Mucosa of rectum (tissue), 2 donors: ENCODE results near the gene MAP3K4.

Source experiments
- H3K27ac ChIP-seq, 2 donors: one replicate each; pipeline ENCODE4 v1.7.0; 2013; ENCODE audit warnings: inconsistent platforms in 2 of 2, low read depth in 2 of 2, low read length in 2 of 2
- H3K27me3 ChIP-seq, 2 donors: one replicate each; pipeline ENCODE4 v1.7.0; 2013; ENCODE audit warnings: low read length in 2 of 2; ENCODE audit not compliant: control insufficient read depth in 2 of 2, insufficient read depth in 2 of 2
- H3K36me3 ChIP-seq, 2 donors: one replicate each; pipeline ENCODE4 v1.7.0; 2013; ENCODE audit warnings: low read length in 2 of 2; ENCODE audit not compliant: control insufficient read depth in 2 of 2, insufficient read depth in 2 of 2
- H3K4me1 ChIP-seq, 2 donors: one replicate each; pipeline ENCODE4 v1.7.0; 2013; ENCODE audit warnings: low read length in 2 of 2, mild to moderate bottlenecking in 1 of 2; ENCODE audit not compliant: control insufficient read depth in 2 of 2, insufficient read depth in 2 of 2
- H3K4me3 ChIP-seq, 2 donors: one replicate each; pipeline ENCODE4 v1.7.0; 2013; ENCODE audit warnings: low read length in 2 of 2
- H3K9ac ChIP-seq, 2 donors: one replicate each; pipeline ENCODE4 v1.7.0; 2013; ENCODE audit warnings: low read length in 2 of 2, low read depth in 1 of 2, mild to moderate bottlenecking in 1 of 2
- H3K9me3 ChIP-seq, 2 donors: one replicate each; pipeline ENCODE4 v1.7.0; 2013; ENCODE audit warnings: low read length in 2 of 2; ENCODE audit not compliant: control insufficient read depth in 2 of 2
- donor health status: healthy.
- donor health status: Normal muscosa, but diverticular disease.

The MAP3K4 gene, protein sequence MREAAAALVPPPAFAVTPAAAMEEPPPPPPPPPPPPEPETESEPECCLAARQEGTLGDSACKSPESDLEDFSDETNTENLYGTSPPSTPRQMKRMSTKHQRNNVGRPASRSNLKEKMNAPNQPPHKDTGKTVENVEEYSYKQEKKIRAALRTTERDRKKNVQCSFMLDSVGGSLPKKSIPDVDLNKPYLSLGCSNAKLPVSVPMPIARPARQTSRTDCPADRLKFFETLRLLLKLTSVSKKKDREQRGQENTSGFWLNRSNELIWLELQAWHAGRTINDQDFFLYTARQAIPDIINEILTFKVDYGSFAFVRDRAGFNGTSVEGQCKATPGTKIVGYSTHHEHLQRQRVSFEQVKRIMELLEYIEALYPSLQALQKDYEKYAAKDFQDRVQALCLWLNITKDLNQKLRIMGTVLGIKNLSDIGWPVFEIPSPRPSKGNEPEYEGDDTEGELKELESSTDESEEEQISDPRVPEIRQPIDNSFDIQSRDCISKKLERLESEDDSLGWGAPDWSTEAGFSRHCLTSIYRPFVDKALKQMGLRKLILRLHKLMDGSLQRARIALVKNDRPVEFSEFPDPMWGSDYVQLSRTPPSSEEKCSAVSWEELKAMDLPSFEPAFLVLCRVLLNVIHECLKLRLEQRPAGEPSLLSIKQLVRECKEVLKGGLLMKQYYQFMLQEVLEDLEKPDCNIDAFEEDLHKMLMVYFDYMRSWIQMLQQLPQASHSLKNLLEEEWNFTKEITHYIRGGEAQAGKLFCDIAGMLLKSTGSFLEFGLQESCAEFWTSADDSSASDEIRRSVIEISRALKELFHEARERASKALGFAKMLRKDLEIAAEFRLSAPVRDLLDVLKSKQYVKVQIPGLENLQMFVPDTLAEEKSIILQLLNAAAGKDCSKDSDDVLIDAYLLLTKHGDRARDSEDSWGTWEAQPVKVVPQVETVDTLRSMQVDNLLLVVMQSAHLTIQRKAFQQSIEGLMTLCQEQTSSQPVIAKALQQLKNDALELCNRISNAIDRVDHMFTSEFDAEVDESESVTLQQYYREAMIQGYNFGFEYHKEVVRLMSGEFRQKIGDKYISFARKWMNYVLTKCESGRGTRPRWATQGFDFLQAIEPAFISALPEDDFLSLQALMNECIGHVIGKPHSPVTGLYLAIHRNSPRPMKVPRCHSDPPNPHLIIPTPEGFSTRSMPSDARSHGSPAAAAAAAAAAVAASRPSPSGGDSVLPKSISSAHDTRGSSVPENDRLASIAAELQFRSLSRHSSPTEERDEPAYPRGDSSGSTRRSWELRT (N-terminal part only)

DNA sequence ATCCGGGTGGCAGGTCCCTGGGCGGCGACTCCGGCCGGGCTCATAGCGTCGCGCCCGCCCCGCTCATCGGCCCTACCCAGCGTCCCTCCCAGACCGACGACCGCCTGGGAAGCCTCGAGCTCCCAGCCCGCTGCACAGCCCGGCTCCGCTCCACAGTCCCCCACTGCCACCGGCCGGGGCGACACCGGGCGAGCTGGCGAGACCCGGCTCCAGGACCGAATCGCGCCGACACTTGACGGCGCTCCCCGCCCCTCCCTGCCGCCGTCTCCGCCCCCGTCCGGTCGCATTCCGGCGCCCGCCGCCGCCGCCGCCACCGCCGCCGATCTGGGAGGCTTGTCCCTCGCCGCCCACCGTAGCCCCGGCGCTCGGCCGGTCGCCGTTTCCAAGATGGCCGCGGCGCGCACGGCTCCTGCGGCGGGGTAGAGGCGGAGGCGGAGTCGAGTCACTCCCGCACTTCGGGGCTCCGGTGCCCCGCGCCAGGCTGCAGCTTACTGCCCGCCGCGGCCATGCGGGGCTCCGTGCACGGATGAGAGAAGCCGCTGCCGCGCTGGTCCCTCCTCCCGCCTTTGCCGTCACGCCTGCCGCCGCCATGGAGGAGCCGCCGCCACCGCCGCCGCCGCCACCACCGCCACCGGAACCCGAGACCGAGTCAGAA, at the start of gene MAP3K4:
MAP3K4 (plus strand) TSS at position 364 of the 655 bp plus-strand sequence; CDS start at position 527, 163 bp downstream.
- peaks cover 2 to 7% of the 10 kb centered on the region in 2 donors for H3K4me1 ChIP-seq
- H3K27me3 ChIP-seq = peaks cover 0 to 2% of the 10 kb centered on the region in 2 donors
- H3K36me3 ChIP-seq = no peaks in the 10 kb centered on the region
- H3K9ac ChIP-seq = peak within 1 kb of the TSS; percentile 75 to 77
- H3K27ac ChIP-seq = peak within 1 kb of the TSS; percentile 86 to 92
- no peaks in the 10 kb centered on the region for H3K9me3 ChIP-seq
- peak within 1 kb of the TSS; percentile 87 for H3K4me3 ChIP-seq

DNA sequence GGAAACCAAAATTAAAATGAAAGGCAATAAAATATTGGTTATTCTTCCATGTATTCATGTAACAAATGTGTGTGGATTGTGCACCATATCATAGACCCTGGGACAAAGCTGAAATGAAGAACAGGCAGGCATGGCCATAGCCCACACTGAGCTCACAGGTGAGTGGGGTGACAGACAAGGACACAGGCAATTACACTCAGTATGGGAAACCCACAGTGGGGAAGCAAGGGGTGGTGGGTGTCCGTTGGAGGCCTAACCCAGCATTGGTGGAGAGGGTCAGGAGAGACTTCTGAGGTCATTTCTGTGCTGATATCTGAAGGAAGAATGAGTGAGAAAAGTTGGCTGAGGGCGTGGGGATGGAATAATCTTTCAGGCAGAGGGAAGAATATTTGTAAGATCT, 47.6 kb upstream of the MAP3K4 start:
- Histone ChIP-seq H3K27ac (no peak overlapping the region), H3K36me3 (no peaks in the 10 kb centered on the region), H3K4me3 (no peak overlapping the region), H3K9me3 (no peaks in the 10 kb centered on the region), H3K9ac (no peak overlapping the region), H3K27me3 (peaks cover 2 to 4% of the 10 kb centered on the region in 2 donors), H3K4me1 (no peaks in the 10 kb centered on the region)

DNA sequence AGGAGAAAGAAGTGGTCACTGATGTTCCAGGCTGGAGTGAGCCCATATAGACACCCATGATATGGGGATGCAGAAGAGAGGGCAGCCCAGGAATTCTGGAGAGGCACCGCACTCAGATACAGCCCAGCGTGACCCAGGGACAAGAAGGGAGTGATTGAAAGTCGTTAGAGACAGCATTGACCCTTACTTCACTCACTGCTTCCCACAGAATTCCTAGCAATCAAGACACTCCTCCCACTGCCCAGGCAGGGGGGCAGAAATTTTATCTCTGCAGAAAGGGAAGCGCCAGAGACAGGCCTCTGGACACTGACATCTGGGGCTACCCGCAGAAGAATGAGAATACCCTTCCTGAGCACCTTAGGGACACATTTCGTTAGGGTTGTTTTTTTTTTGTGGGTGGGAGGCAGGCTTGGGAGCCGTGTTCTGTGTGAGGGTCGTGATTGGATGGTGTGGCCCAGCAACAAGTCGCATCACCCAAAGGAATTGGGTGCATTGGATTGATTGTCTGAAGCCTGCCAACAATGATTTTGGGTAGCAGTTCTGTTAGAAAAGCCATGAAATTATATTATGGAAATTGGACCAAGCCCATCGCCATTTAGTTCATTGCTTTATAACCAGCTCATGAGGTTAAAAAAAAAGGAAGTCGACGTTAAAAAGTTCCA, 45.9 kb upstream of the MAP3K4 start:
- Histone ChIP-seq H3K4me3 (no peak overlapping the region), H3K9ac (no peak overlapping the region), H3K36me3 (no peaks in the 10 kb centered on the region), H3K27ac (no peak overlapping the region), H3K9me3 (no peaks in the 10 kb centered on the region), H3K4me1 (no peaks in the 10 kb centered on the region), H3K27me3 (peaks cover 0 to 2% of the 10 kb centered on the region in 2 donors)

DNA sequence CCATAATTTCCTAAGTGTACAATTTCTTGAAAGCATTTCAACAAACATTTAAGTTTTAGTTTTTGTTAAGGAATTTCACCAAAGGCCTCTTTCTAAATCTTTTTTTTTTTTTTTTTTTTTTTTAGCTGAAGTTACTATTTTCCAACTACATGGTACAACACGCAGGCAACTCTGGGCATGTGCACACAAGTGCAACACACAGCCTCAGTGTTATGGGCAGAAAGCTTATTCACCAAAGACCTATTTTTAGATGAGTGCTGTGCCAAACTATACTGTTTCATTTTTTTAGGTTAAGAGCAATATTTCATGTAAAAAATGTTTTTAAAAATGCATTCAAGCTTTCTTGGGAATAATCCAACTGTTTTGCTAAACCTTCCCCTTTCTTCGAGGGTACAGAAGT, 42.0 kb upstream of the MAP3K4 start:
- Histone ChIP-seq H3K27me3 (no peaks in the 10 kb centered on the region), H3K4me3 (no peak overlapping the region), H3K9me3 (no peaks in the 10 kb centered on the region), H3K36me3 (no peaks in the 10 kb centered on the region), H3K4me1 (no peaks in the 10 kb centered on the region), H3K27ac (no peak overlapping the region), H3K9ac (no peak overlapping the region)

DNA sequence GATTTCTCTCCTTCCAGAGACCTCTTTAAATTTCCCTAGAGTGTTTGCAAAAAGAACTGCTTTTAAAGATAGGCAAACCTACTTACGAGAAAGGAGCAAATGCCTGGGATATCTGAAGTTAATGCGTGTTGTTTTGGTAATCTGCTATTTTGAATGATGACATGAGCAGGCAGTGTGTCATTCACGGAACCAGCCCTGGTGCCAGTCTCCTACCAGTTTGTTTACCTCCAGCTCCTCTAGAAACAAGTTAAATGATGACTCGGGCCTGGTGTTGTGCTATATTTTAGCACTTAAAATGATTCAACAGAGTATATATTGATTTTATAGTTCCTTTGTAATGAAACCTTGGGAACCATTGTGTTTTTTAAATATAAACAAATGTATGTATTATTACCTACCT, 41.1 kb upstream of the MAP3K4 start:
- H3K4me1 ChIP-seq = no peaks in the 10 kb centered on the region
- H3K4me3 ChIP-seq = no peak overlapping the region
- no peak overlapping the region for H3K27ac ChIP-seq
- H3K27me3 ChIP-seq = no peaks in the 10 kb centered on the region
- no peaks in the 10 kb centered on the region for H3K36me3 ChIP-seq
- H3K9me3 ChIP-seq = no peaks in the 10 kb centered on the region
- H3K9ac ChIP-seq = no peak overlapping the region

DNA sequence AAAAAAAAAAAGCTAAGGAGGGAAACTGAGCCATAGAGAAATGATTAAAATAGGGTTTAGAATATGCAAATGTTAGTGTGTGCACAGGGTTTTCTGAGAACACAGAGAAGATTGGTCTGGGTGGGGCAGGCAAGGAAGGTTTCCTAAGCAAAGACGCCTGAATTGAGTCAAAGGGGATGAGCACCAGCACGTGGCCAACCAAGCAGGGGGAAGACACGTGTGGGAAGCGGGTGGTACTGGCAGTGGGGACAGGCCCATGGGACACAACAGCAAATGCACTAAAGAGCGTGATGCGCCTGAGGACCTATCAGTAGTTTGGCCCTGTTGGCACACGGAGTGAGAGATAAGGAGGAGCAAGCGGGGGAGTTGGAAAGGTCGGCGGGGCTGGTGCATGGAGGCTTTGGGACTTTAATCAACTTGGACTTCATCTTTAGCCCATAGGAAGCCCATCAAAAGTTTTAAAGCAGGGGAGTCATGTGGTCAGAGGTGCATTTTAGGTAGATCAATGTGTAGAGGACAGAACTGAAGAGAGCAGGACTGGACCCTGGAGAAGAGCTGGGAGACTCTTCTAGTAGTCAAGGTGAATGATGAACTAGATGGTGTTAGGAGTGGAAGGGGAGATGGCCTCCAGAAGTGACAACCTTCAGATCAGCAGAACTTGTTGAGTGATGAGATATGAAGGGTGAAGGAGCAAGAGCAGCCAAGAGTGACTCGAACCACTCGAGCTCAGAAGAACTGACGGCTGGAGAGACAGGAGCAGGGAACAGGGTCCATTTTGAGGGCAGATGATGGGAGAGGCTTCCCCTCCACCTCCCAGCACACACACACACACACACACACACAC, 40.2 kb upstream of the MAP3K4 start:
- no peak overlapping the region for H3K9ac ChIP-seq
- H3K9me3 ChIP-seq = no peaks in the 10 kb centered on the region
- H3K27ac ChIP-seq = no peak overlapping the region
- no peaks in the 10 kb centered on the region for H3K27me3 ChIP-seq
- H3K36me3 ChIP-seq = no peaks in the 10 kb centered on the region
- no peaks in the 10 kb centered on the region for H3K4me1 ChIP-seq
- H3K4me3 ChIP-seq = no peak overlapping the region

DNA sequence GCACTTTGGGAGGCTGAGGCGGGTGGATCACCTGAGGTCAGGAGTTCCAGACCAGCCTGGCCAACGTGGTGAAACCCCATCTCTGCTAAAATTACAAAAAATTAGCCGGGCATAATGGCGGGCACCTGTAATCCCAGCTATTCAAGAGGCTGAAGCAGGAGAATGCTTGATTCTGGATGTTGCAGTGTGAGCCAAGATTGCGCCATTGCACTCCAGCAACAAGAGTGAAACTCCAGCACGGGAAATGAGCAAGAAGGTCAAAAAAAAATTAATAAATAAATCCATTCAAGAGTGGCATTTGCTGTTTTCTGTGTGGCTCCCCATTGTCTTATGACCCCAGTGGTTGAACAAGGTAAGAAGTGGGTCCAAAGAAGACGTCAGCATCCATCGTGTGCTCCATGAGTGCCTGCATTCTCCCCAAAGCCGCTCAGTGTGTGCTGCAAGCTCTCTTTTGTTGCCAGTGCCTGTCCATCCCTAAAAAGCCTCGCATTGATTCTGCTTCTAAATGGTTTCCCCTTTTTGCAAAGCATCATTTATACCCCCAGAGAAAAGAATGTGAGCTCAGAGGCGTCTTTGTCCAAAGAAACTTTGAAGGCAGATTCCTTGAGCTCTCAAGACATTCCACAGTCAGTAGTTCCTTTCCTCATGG, 38.8 kb upstream of the MAP3K4 start:
- H3K9me3 ChIP-seq = no peaks in the 10 kb centered on the region
- H3K4me3 ChIP-seq = no peak overlapping the region
- H3K27me3 ChIP-seq = peaks cover 0 to 2% of the 10 kb centered on the region in 2 donors
- no peak overlapping the region for H3K9ac ChIP-seq
- no peaks in the 10 kb centered on the region for H3K4me1 ChIP-seq
- no peaks in the 10 kb centered on the region for H3K36me3 ChIP-seq
- no peak overlapping the region for H3K27ac ChIP-seq

DNA sequence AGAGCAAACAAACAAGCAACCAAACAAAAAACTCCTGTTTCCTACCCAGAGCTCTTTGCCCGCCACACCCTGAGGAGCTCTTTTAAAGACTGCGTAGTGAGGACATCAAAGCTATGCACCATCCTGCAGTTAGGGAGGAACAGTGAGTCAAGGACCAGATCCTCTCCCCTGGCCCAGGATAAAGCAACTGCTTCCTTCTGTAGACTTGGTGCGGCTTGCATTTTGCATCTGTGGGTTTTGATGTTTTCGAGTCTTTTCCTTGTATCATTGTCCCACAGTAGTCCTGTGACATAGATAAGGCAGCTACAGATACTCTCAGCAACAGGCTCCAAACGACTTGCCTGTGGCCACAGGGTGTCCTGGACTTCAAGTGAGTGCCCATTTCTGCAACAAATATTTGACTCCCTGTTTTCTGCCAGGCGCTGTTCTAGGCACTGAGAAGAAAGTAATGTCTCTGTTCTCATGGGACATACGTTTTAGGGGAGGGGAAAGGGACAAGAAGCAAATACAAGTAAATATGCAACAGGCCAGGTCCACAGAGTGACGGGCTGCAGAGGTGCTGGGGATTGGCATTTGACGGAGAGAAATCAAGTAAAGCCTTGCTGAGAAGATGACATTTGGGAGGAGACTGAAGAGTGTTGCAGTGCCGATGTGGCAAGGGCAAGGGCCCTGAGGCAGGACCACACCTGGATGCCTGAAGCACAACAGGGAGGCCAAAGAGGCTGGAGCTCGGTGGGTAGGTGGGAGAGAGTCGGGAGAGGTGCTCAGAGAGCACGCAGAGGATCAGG, 35.9 kb upstream of the MAP3K4 start:
- no peaks in the 10 kb centered on the region for H3K9me3 ChIP-seq
- H3K4me3 ChIP-seq = no peak overlapping the region
- no peak overlapping the region for H3K9ac ChIP-seq
- no peaks in the 10 kb centered on the region for H3K36me3 ChIP-seq
- H3K27me3 ChIP-seq = peaks cover 0 to 2% of the 10 kb centered on the region in 2 donors
- H3K4me1 ChIP-seq = no peaks in the 10 kb centered on the region
- H3K27ac ChIP-seq = no peak overlapping the region
